ENCODE measurements around the gene SERPINB5. TPM values are rescaled to one million over a fixed set of nuclear protein-coding genes. Genes with fewer than 3 reads are reported as not detected.

SERPINB5 gene
- total RNA-seq, 1 experiment from 2014 or later = not detected

DNA sequence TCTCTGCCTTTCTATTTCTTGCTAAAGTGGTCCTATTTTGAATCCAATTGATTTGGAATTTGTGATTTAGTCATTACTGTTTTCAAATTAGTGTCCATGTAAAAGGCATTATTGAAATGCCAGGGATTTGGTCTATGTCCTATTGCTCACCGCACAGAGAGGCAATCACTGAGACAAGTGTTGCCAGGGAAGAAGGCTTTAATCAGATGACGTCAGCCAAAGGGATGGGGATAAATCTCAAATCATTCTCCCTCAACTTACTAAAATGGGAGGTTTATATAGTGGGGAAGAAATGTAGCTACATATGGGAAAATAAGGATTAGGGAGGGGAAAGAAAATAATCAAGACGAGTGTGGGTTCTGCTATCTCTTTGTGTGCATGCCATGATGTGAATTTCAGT lies 75.0 kb downstream of the SERPINB5 start:
- BruUV-seq (replicated peaks) = no TSS peak
- CTCF ChIA-PET = no interaction called here
- Histone ChIP-seq H3K4me3 (ENCODE audit: low read depth in 2 of 2, low read length in 2 of 2) (no peak overlapping the region), H3K27me3 (ENCODE audit: control insufficient read depth, insufficient read depth, low read length) (no peaks in the 10 kb centered on the region; the same call in 1 of the 2 replicates), H3K27ac (ENCODE audit: low read length) (no peak overlapping the region), H3K4me1 (ENCODE audit: control insufficient read depth, insufficient read depth, low read length) (no peaks in the 10 kb centered on the region), H3K36me3 (ENCODE audit: control insufficient read depth, insufficient read depth, low read length) (no peaks in the 10 kb centered on the region), H3K9me3 (ENCODE audit: control insufficient read depth, insufficient read depth, low read depth, low read length) (no peaks in the 10 kb centered on the region)
- intact Hi-C loops (cut with micrococcal nuclease; ENCODE audit: unreplicated experiment) = no loop called here
- no peak for TF ChIP-seq SIN3A (IDR thresholded peaks at IDR 0.05; ENCODE audit: borderline replicate concordance, insufficient read depth, low read depth, low read length)
- TF ChIP-seq POLR2AphosphoS5 (IDR thresholded peaks at IDR 0.05; ENCODE audit: low read depth, low read length) = no peak
- TF ChIP-seq, protein P1, sequence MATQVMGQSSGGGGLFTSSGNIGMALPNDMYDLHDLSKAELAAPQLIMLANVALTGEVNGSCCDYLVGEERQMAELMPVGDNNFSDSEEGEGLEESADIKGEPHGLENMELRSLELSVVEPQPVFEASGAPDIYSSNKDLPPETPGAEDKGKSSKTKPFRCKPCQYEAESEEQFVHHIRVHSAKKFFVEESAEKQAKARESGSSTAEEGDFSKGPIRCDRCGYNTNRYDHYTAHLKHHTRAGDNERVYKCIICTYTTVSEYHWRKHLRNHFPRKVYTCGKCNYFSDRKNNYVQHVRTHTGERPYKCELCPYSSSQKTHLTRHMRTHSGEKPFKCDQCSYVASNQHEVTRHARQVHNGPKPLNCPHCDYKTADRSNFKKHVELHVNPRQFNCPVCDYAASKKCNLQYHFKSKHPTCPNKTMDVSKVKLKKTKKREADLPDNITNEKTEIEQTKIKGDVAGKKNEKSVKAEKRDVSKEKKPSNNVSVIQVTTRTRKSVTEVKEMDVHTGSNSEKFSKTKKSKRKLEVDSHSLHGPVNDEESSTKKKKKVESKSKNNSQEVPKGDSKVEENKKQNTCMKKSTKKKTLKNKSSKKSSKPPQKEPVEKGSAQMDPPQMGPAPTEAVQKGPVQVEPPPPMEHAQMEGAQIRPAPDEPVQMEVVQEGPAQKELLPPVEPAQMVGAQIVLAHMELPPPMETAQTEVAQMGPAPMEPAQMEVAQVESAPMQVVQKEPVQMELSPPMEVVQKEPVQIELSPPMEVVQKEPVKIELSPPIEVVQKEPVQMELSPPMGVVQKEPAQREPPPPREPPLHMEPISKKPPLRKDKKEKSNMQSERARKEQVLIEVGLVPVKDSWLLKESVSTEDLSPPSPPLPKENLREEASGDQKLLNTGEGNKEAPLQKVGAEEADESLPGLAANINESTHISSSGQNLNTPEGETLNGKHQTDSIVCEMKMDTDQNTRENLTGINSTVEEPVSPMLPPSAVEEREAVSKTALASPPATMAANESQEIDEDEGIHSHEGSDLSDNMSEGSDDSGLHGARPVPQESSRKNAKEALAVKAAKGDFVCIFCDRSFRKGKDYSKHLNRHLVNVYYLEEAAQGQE (IDR thresholded peaks at IDR 0.05; ENCODE audit: insufficient read depth in 1 of 2, low read depth in 2 of 2, low read length in 1 of 2) = no peak
- no peak for TF ChIP-seq TCF7L2 (IDR thresholded peaks at IDR 0.05; ENCODE audit: low read depth, low read length)
- no peak for TF ChIP-seq CTCF (IDR thresholded peaks at IDR 0.05)
- POLR2A ChIA-PET = no interaction called here
- ATAC-seq (no peak), DNase-seq (ENCODE audit: low read depth, low spot score) (no peak)
- in situ Hi-C loops (cut with HindIII; ENCODE audit: low pct_unique_long_range_greater_than_20kb, low sequenced_read_pairs) = no loop called here

- ChIA-PET CTCF (no interaction called here), POLR2A (no interaction called here)
- Histone ChIP-seq H3K9me3 (ENCODE audit: control insufficient read depth, insufficient read depth, low read depth, low read length) (no peaks in the 10 kb centered on the region), H3K36me3 (ENCODE audit: control insufficient read depth, insufficient read depth, low read length) (no peaks in the 10 kb centered on the region), H3K27ac (ENCODE audit: low read length) (no peak overlapping the region), H3K4me3 (ENCODE audit: low read depth in 2 of 2, low read length in 2 of 2) (no peak overlapping the region), H3K4me1 (ENCODE audit: control insufficient read depth, insufficient read depth, low read length) (no peaks in the 10 kb centered on the region), H3K27me3 (ENCODE audit: control insufficient read depth, insufficient read depth, low read length) (no peaks in the 10 kb centered on the region; the same call in 1 of the 2 replicates)
- in situ Hi-C loops (cut with HindIII; ENCODE audit: low pct_unique_long_range_greater_than_20kb, low sequenced_read_pairs) = no loop called here
- DNase-seq (ENCODE audit: low read depth, low spot score) (no peak), ATAC-seq (no peak)
- intact Hi-C loops (cut with micrococcal nuclease; ENCODE audit: unreplicated experiment) = no loop called here
- no peak for TF ChIP-seq SIN3A (IDR thresholded peaks at IDR 0.05; ENCODE audit: borderline replicate concordance, insufficient read depth, low read depth, low read length)
- TF ChIP-seq, protein P1 (IDR thresholded peaks at IDR 0.05; ENCODE audit: insufficient read depth in 1 of 2, low read depth in 2 of 2, low read length in 1 of 2) = no peak
- TF ChIP-seq CTCF (IDR thresholded peaks at IDR 0.05) = no peak
- TF ChIP-seq TCF7L2 (IDR thresholded peaks at IDR 0.05; ENCODE audit: low read depth, low read length) = no peak
- TF ChIP-seq POLR2AphosphoS5 (IDR thresholded peaks at IDR 0.05; ENCODE audit: low read depth, low read length) = no peak
- BruUV-seq (replicated peaks) = no TSS peak
Measured at GRCh38 chr18:63552581-63552980, 75.8 kb downstream of the SERPINB5 start.
